ENCODE measurements around the gene VARS1. TPM values are rescaled to one million over a fixed set of nuclear protein-coding genes. Genes with fewer than 3 reads are reported as not detected.

The VARS1 gene
- total and polyA plus RNA-seq, 2 of the 4 experiments (the other 2 are of a cell fraction) = 41.2 to 42.0 TPM

DNA sequence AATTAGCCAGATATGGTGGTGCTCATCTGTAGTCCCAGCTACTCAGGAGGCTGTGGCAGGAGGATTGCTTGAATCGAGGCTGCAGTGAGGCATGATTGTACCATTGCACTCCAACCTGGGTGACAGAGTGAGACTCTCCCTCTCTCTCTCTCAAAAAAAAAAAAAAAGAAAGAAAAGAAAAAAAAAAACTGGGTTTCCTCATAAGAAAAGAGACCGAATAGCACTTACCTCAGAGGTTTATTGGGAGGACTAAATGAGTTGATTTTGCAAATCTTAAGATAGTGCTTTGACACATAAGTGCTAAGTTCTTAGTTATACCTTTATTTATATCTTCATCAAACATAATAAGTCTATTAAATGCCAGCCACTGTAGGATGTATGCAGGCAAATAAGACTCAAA, 24.7 kb downstream of the VARS1 start:
- no peak overlapping the region for H2BK120ac ChIP-seq (ENCODE audit: low read depth, low read length)
- H2AFZ ChIP-seq (replicated peaks; ENCODE audit: low read length, poor library complexity) = no peak overlapping the region
- intact Hi-C loops (cut with micrococcal nuclease) (no loop called here), in situ Hi-C loops (cut with MboI; ENCODE audit: low sequenced_read_pairs) (no loop called here), dilution Hi-C loops (cut with HindIII; ENCODE audit: low sequenced_read_pairs, unreplicated experiment) (no loop called here)
- H3K18ac ChIP-seq (ENCODE audit: low read depth, low read length) = no peak overlapping the region
- no peak overlapping the region for H3K23ac ChIP-seq (ENCODE audit: low read depth, low read length)
- ATAC-seq (ENCODE audit: low read depth) (no peak), DNase-seq (no peak)
- ChIA-PET CTCF (no interaction called here), POLR2A (ENCODE audit: unreplicated experiment) (no interaction called here)
- H3K56ac ChIP-seq (ENCODE audit: extremely low read depth, insufficient read depth, low read length) = no peak overlapping the region
- no peaks in the 10 kb centered on the region for H3K27me3 ChIP-seq (ENCODE audit: control insufficient read depth, insufficient read depth, low read length)
- H3K4me2 ChIP-seq (ENCODE audit: low read depth, low read length) = no peak overlapping the region
- H2BK20ac ChIP-seq (ENCODE audit: low read depth, low read length) = no peak overlapping the region
- H4K91ac ChIP-seq (ENCODE audit: insufficient read depth, low read depth, low read length) = no peak overlapping the region
- H4K20me1 ChIP-seq (ENCODE audit: insufficient read depth, low read length) = no peaks in the 10 kb centered on the region
- H3K36me3 ChIP-seq (ENCODE audit: control insufficient read depth, insufficient read depth, low read length) = no peaks in the 10 kb centered on the region
- H3K9me1 ChIP-seq (ENCODE audit: insufficient read depth, low read length) = peaks cover 3% of the 10 kb centered on the region; the same call in 1 of the 2 replicates
- no peaks in the 10 kb centered on the region for H3K9me3 ChIP-seq (ENCODE audit: control insufficient read depth, insufficient read depth, low read length)
- H3K9ac ChIP-seq (ENCODE audit: low read depth, low read length) = no peak overlapping the region
- H3K4me3 ChIP-seq (ENCODE audit: insufficient read depth, low read depth, low read length) = no peak overlapping the region
- H3K4me1 ChIP-seq (ENCODE audit: control insufficient read depth, insufficient read depth, low read length) = no peaks in the 10 kb centered on the region
- H4K5ac ChIP-seq (ENCODE audit: low read depth, low read length) = no peak overlapping the region
- no peak overlapping the region for H2BK15ac ChIP-seq (ENCODE audit: low read depth, low read length)
- H2AK5ac ChIP-seq (ENCODE audit: low read depth, low read length) = no peak overlapping the region
- TF ChIP-seq CHD1 (IDR thresholded peaks at IDR 0.05; ENCODE audit: low read depth, low read length) = no peak
- TF ChIP-seq, protein P1, sequence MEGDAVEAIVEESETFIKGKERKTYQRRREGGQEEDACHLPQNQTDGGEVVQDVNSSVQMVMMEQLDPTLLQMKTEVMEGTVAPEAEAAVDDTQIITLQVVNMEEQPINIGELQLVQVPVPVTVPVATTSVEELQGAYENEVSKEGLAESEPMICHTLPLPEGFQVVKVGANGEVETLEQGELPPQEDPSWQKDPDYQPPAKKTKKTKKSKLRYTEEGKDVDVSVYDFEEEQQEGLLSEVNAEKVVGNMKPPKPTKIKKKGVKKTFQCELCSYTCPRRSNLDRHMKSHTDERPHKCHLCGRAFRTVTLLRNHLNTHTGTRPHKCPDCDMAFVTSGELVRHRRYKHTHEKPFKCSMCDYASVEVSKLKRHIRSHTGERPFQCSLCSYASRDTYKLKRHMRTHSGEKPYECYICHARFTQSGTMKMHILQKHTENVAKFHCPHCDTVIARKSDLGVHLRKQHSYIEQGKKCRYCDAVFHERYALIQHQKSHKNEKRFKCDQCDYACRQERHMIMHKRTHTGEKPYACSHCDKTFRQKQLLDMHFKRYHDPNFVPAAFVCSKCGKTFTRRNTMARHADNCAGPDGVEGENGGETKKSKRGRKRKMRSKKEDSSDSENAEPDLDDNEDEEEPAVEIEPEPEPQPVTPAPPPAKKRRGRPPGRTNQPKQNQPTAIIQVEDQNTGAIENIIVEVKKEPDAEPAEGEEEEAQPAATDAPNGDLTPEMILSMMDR (conservative IDR thresholded peaks at IDR 0.05; ENCODE audit: low read depth, low read length) = no peak
- no peak for TF ChIP-seq MAFK (IDR thresholded peaks at IDR 0.05; ENCODE audit: low read depth, low read length)
- no peak for TF ChIP-seq MXI1 (IDR thresholded peaks at IDR 0.05; ENCODE audit: borderline replicate concordance, low read depth, low read length)
- TF ChIP-seq RAD21 (IDR thresholded peaks at IDR 0.05; ENCODE audit: low read length) = no peak
- TF ChIP-seq RFX5 (IDR thresholded peaks at IDR 0.05; ENCODE audit: low read depth, low read length) = no peak
- no peak for TF ChIP-seq FOS (IDR thresholded peaks at IDR 0.05; ENCODE audit: low read depth, low read length)
- H3K4ac ChIP-seq (ENCODE audit: low read depth, low read length) = no peak overlapping the region
- H4K8ac ChIP-seq (ENCODE audit: low read depth in 2 of 2, low read length in 2 of 2) = no peak overlapping the region
- BruUV-seq (replicated peaks) = no TSS peak
- no peak overlapping the region for H3K14ac ChIP-seq (replicated peaks; ENCODE audit: low read depth, low read length)
- no peak overlapping the region for H3K27ac ChIP-seq (ENCODE audit: insufficient read depth, low read length)
- no CpG with 5 or more reads among the region's 2 CpGs for WGBS, 2 experiments (ENCODE audit: extremely low coverage in 2 of 2, insufficient read length in 1 of 2)
- no peak overlapping the region for H2AK9ac ChIP-seq (replicated peaks; ENCODE audit: low read depth, low read length, poor library complexity)
- no peak overlapping the region for H2BK5ac ChIP-seq (ENCODE audit: low read depth, low read length, poor library complexity, severe bottlenecking)
- no peaks in the 10 kb centered on the region for H3K79me1 ChIP-seq (ENCODE audit: low read depth in 1 of 2, low read length in 2 of 2)

Measured in IMR-90 (cell line).